ENCODE measurements around the gene ANTXRL. TPM values are rescaled to one million over a fixed set of nuclear protein-coding genes. Genes with fewer than 3 reads are reported as not detected.

Gene ANTXRL
- total and polyA plus RNA-seq, 10 of the 15 experiments (the other 5 are each of a cell fraction or from before 2014, with no cell fraction given) = not detected

- SMC1A ChIA-PET (ENCODE audit: uncharacterized antibody, unreplicated experiment) = no interaction called here
- no peak for FAIRE-seq
- Histone ChIP-seq H3K36me3 (ENCODE audit: control insufficient read depth in 2 of 2, insufficient read depth in 2 of 2, low read length in 1 of 2) (no peaks in the 10 kb centered on the region), H3K9me3 (replicated peaks; ENCODE audit: control insufficient read depth, insufficient read depth, low read length) (no peaks in the 10 kb centered on the region), H3K27me3 (replicated peaks in 1 of 2; ENCODE audit: control insufficient read depth in 2 of 2, insufficient read depth in 2 of 2, low read length in 1 of 2) (no peaks in the 10 kb centered on the region), H3K27ac (ENCODE audit: control insufficient read depth, insufficient read depth) (no peak overlapping the region), H3K4me3 (no peak overlapping the region), H3K4me2 (ENCODE audit: control insufficient read depth, insufficient read depth) (no peak overlapping the region), H4K20me1 (ENCODE audit: control insufficient read depth, insufficient read depth) (no peaks in the 10 kb centered on the region), H2AFZ (ENCODE audit: control insufficient read depth, low read depth, low read length) (no peak overlapping the region), H3K4me1 (ENCODE audit: control insufficient read depth, insufficient read depth, low read length) (peaks cover 24% of the 10 kb centered on the region), H3K9ac (ENCODE audit: control insufficient read depth, insufficient read depth, low read length) (no peak overlapping the region), H3K79me2 (ENCODE audit: control insufficient read depth, insufficient read depth, low read length) (peaks cover 5% of the 10 kb centered on the region)
- CTCF ChIA-PET = no interaction called here
- DNase-seq (ENCODE audit: low read depth, low spot score) = no peak
- POLR2A ChIA-PET = no interaction called here
- no peak for ATAC-seq
- intact Hi-C loops (cut with micrococcal nuclease; ENCODE audit: unreplicated experiment) (no loop called here), in situ Hi-C loops (cut with MboI) (no loop called here)
- BruUV-seq (replicated peaks) = no TSS peak
- RAD21 ChIA-PET (ENCODE audit: unreplicated experiment) = no interaction called here
- TF ChIP-seq NR2C2 (IDR thresholded peaks at IDR 0.05; ENCODE audit: borderline replicate concordance, control insufficient read depth, insufficient read length, low read depth) = no peak
- TF ChIP-seq ZNF217 (IDR thresholded peaks at IDR 0.05) = no peak
- WGBS (ENCODE audit: insufficient coverage, insufficient replicate concordance, low lambda C conversion rate, missing lambda C conversion rate) = 69% methylated on average over 5 of the region's 5 CpGs
Observed at GRCh38 chr10:46264336-46264735, 22.5 kb upstream of the ANTXRL start.

GRCh38 chr10:46264737-46265368, 21.9 kb upstream of the ANTXRL start:
- H3K4me2 ChIP-seq (ENCODE audit: control insufficient read depth, insufficient read depth) = no peak overlapping the region
- no peaks in the 10 kb centered on the region for H4K20me1 ChIP-seq (ENCODE audit: control insufficient read depth, insufficient read depth)
- ChIA-PET CTCF (no interaction called here), SMC1A (ENCODE audit: uncharacterized antibody, unreplicated experiment) (no interaction called here), RAD21 (ENCODE audit: unreplicated experiment) (no interaction called here), POLR2A (no interaction called here)
- H3K36me3 ChIP-seq (ENCODE audit: control insufficient read depth in 2 of 2, insufficient read depth in 2 of 2, low read length in 1 of 2) = no peaks in the 10 kb centered on the region
- no peak for ATAC-seq
- intact Hi-C loops (cut with micrococcal nuclease; ENCODE audit: unreplicated experiment) = no loop called here
- H3K4me1 ChIP-seq (ENCODE audit: control insufficient read depth, insufficient read depth, low read length) = peaks cover 27% of the 10 kb centered on the region
- H3K9me3 ChIP-seq (replicated peaks; ENCODE audit: control insufficient read depth, insufficient read depth, low read length) = no peaks in the 10 kb centered on the region
- 54% methylated on average over 8 of the region's 8 CpGs for WGBS (ENCODE audit: insufficient coverage, insufficient replicate concordance, low lambda C conversion rate, missing lambda C conversion rate)
- in situ Hi-C loops (cut with MboI) = no loop called here
- H2AFZ ChIP-seq (ENCODE audit: control insufficient read depth, low read depth, low read length) = no peak overlapping the region
- FAIRE-seq = no peak
- peaks cover 5% of the 10 kb centered on the region for H3K79me2 ChIP-seq (ENCODE audit: control insufficient read depth, insufficient read depth, low read length)
- DNase-seq (ENCODE audit: low read depth, low spot score) = no peak
- BruUV-seq (replicated peaks) = no TSS peak
- H3K27ac ChIP-seq (ENCODE audit: control insufficient read depth, insufficient read depth) = no peak overlapping the region
- H3K4me3 ChIP-seq = no peak overlapping the region
- no peaks in the 10 kb centered on the region for H3K27me3 ChIP-seq (replicated peaks in 1 of 2; ENCODE audit: control insufficient read depth in 2 of 2, insufficient read depth in 2 of 2, low read length in 1 of 2)
- no peak overlapping the region for H3K9ac ChIP-seq (ENCODE audit: control insufficient read depth, insufficient read depth, low read length)
- TF ChIP-seq CBX5 (IDR thresholded peaks at IDR 0.05; ENCODE audit: low read depth) = no peak
- TF ChIP-seq TARDBP (IDR thresholded peaks at IDR 0.05; ENCODE audit: borderline replicate concordance) = no peak
- no peak for TF ChIP-seq ELK1 (IDR thresholded peaks at IDR 0.05; ENCODE audit: low read depth, low read length)
- no peak for TF ChIP-seq IRF5 (IDR thresholded peaks at IDR 0.05; ENCODE audit: borderline replicate concordance)
- TF ChIP-seq POLR2AphosphoS5 (IDR thresholded peaks at IDR 0.05; ENCODE audit: low read length) = no peak
- TF ChIP-seq TAF1 (IDR thresholded peaks at IDR 0.05; ENCODE audit: borderline replicate concordance, low read depth, low read length) = no peak
- TF ChIP-seq ATF3 (IDR thresholded peaks at IDR 0.05; ENCODE audit: borderline replicate concordance, extremely low read depth, low read depth, low read length) = no peak
- TF ChIP-seq CEBPZ (IDR thresholded peaks at IDR 0.05; ENCODE audit: low read depth, low read length) = no peak
- TF ChIP-seq IKZF1 (conservative IDR thresholded peaks at IDR 0.05) = no peak
- no peak for TF ChIP-seq SMC3 (IDR thresholded peaks at IDR 0.05; ENCODE audit: borderline replicate concordance, low read length)
